ENCODE measurements around the gene HYOU1.
"Not testable (repeated sequence)": the region's sequence is repeated elsewhere in the genome, so short reads cannot be mapped to it uniquely, and the experiment has no call there.

The HYOU1 gene

GRCh38 chr11:119046489-119046888 lies 10.5 kb downstream of the HYOU1 start:
- in situ Hi-C loops (cut with HindIII; ENCODE audit: low sequenced_read_pairs): no loop called here

- in situ Hi-C loops (cut with HindIII; ENCODE audit: low sequenced_read_pairs): no loop called here
These were observed 12.3 kb downstream of the HYOU1 start for GRCh38 chr11:119044708-119045107.

- in situ Hi-C loops (cut with HindIII; ENCODE audit: low sequenced_read_pairs): no loop called here
These were observed 14.1 kb downstream of the HYOU1 start for GRCh38 chr11:119042927-119043326.

- in situ Hi-C loops (cut with HindIII; ENCODE audit: low sequenced_read_pairs): no loop called here
These were observed 15.0 kb downstream of the HYOU1 start for GRCh38 chr11:119041821-119042514.

GRCh38 chr11:119039471-119039870 lies 17.5 kb downstream of the HYOU1 start:
- in situ Hi-C loops (cut with HindIII; ENCODE audit: low sequenced_read_pairs): not testable (repeated sequence)

GRCh38 chr11:119038884-119039283 lies 18.1 kb downstream of the HYOU1 start:
- in situ Hi-C loops (cut with HindIII; ENCODE audit: low sequenced_read_pairs): no loop called here

GRCh38 chr11:119034813-119035212 lies 22.2 kb downstream of the HYOU1 start:
- in situ Hi-C loops (cut with HindIII; ENCODE audit: low sequenced_read_pairs): no loop called here

- in situ Hi-C loops (cut with HindIII; ENCODE audit: low sequenced_read_pairs): not testable (repeated sequence)
These were observed 23.6 kb downstream of the HYOU1 start for GRCh38 chr11:119033421-119033820.

- in situ Hi-C loops (cut with HindIII; ENCODE audit: low sequenced_read_pairs): no loop called here
These were observed 25.1 kb downstream of the HYOU1 start for GRCh38 chr11:119031912-119032280.

- in situ Hi-C loops (cut with HindIII; ENCODE audit: low sequenced_read_pairs): no loop called here
These were observed 26.5 kb downstream of the HYOU1 start, which contains the start of gene SLC37A4 for GRCh38 chr11:119030329-119031047. TSS of gene SLC37A4 (minus strand) at chr11:119030877.

- in situ Hi-C loops (cut with HindIII; ENCODE audit: low sequenced_read_pairs): no loop called here
These were observed 27.0 kb downstream of the HYOU1 start for GRCh38 chr11:119030029-119030328.

GRCh38 chr11:119029340-119030028 lies 27.5 kb downstream of the HYOU1 start:
- in situ Hi-C loops (cut with HindIII; ENCODE audit: low sequenced_read_pairs): no loop called here

GRCh38 chr11:119029069-119029339 lies 28.0 kb downstream of the HYOU1 start:
- in situ Hi-C loops (cut with HindIII; ENCODE audit: low sequenced_read_pairs): no loop called here

GRCh38 chr11:119028346-119029068 lies 28.5 kb downstream of the HYOU1 start:
- in situ Hi-C loops (cut with HindIII; ENCODE audit: low sequenced_read_pairs): no loop called here

GRCh38 chr11:119027561-119028345 lies 29.3 kb downstream of the HYOU1 start:
- in situ Hi-C loops (cut with HindIII; ENCODE audit: low sequenced_read_pairs): no loop called here

GRCh38 chr11:119026970-119027369 lies 30.0 kb downstream of the HYOU1 start:
- in situ Hi-C loops (cut with HindIII; ENCODE audit: low sequenced_read_pairs): no loop called here

- in situ Hi-C loops (cut with HindIII; ENCODE audit: low sequenced_read_pairs): no loop called here
These were observed 30.8 kb downstream of the HYOU1 start for GRCh38 chr11:119025978-119026766.

GRCh38 chr11:119025541-119025940 lies 31.5 kb downstream of the HYOU1 start:
- in situ Hi-C loops (cut with HindIII; ENCODE audit: low sequenced_read_pairs): no loop called here

GRCh38 chr11:119025099-119025473 lies 31.9 kb downstream of the HYOU1 start:
- in situ Hi-C loops (cut with HindIII; ENCODE audit: low sequenced_read_pairs): no loop called here

GRCh38 chr11:119024430-119025098 lies 32.4 kb downstream of the HYOU1 start:
- in situ Hi-C loops (cut with HindIII; ENCODE audit: low sequenced_read_pairs): no loop called here

All from DLD1 (cell line).